Measurements from ENCODE around the gene WNK2.
"Not testable (repeated sequence)": the region's sequence is repeated elsewhere in the genome, so short reads cannot be mapped to it uniquely, and the experiment has no call there.

WNK2 gene

DNA sequence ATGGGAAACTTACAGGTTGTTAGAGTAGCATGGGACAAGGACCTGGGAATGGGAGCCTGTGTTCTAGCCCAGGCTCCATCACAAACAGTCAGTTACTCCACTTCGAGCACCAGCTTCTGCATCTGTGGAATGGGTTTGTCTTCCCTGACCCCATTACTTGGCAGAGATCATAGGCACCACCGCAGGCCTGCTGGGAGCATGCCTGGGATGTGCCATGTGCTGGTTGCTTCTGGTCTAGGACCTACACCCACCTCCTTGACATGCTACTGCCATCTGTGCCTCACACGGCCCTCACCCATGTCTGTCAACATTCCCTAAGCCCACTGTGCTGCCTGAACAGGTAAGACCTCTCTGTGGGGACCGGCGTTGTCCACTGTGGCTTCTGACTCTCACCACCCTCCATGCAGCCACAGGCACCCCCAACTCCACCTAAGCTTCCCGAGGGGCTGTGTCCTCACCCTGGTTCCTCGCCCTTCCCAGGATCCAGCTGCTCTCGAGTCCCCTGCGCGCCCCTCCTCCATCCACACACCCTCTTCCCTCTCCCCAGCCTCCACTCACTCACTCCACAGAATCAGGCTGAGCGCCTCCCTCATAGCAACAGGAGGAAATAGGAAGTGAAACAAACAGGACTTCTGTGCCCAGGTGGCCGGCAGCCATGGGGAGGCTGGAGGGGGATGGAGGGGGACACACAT is 181.6 kb downstream of the WNK2 start:
- DNase-seq (ENCODE audit: low read depth in 4 of 4, low spot score in 1 of 4): no peak

GRCh38 chr9:93366119-93366447 is 182.1 kb downstream of the WNK2 start:
- no peak for DNase-seq (ENCODE audit: low read depth in 4 of 4, low spot score in 1 of 4)

GRCh38 chr9:93366486-93366885 is 182.5 kb downstream of the WNK2 start:
- DNase-seq (ENCODE audit: low read depth in 4 of 4, low spot score in 1 of 4): not testable (repeated sequence)

- no peak for DNase-seq (ENCODE audit: low read depth in 4 of 4, low spot score in 1 of 4)
Measured at GRCh38 chr9:93368437-93368836, 184.5 kb downstream of the WNK2 start.

GRCh38 chr9:93369686-93370085 is 185.7 kb downstream of the WNK2 start:
- DNase-seq (ENCODE audit: low read depth in 4 of 4, low spot score in 1 of 4): no peak
